Breast epithelium (tissue), 4 donors: ENCODE measurements around the gene GPC6. TPM values are rescaled to one million over a fixed set of nuclear protein-coding genes. Genes with fewer than 3 reads are reported as not detected.

Source experiments
- DNase-seq, 2 donors: peaks; one replicate each; pipeline ENCODE4 v3.0.0-alpha.2; 2019; ENCODE audit warnings: low spot score in 2 of 2
- H3K27ac ChIP-seq, 2 donors: fragments of 200-600 bp; sonication (generic) in 1 of 2; one replicate each; pipeline ENCODE4 v1.5.1; 2016 to 2019; ENCODE audit warnings: mild to moderate bottlenecking in 1 of 2
- H3K27me3 ChIP-seq, 2 donors: fragments of 200-600 bp; sonication (generic) in 1 of 2; one replicate each; pipeline versions ENCODE4 v1.5.1 to v1.6.0; 2017 to 2019; ENCODE audit warnings: control low read depth in 1 of 2, mild to moderate bottlenecking in 1 of 2
- H3K36me3 ChIP-seq: fragments of 200-600 bp; one replicate; pipeline ENCODE4 v1.5.1; 2019
- H3K4me1 ChIP-seq, 2 donors: fragments of 200-600 bp; sonication (generic); one replicate each; pipeline ENCODE4 v1.5.1; 2016 to 2019; ENCODE audit warnings: control low read depth in 1 of 2
- H3K4me3 ChIP-seq, 3 donors: fragments of 200-600 bp; sonication (generic); 1 replicate in 2 of 3; 2 replicates in 1 of 3; pipeline ENCODE4 v1.5.1; 2016 to 2019; ENCODE audit warnings: mild to moderate bottlenecking in 3 of 3, moderate library complexity in 2 of 3
- H3K9me3 ChIP-seq, 2 donors: fragments of 200-600 bp; sonication (generic) in 1 of 2; one replicate each; pipeline ENCODE4 v1.5.1; 2016 to 2019; ENCODE audit warnings: control low read depth in 1 of 2
- POLR2A ChIP-seq: fragments of 450-650 bp; IDR thresholded peaks from one replicate; pipeline ENCODE4 v1.6.1; 2016; ENCODE audit warnings: antibody characterized with exemption, mild to moderate bottlenecking, moderate library complexity
- POLR2AphosphoS5 ChIP-seq, 3 donors: sonication (generic); formaldehyde crosslinking; IDR thresholded peaks; one replicate each; pipeline ENCODE4 v1.6.1; 2017; ENCODE audit warnings: antibody characterized with exemption in 3 of 3
- intact Hi-C: fragments of 100-400 bp; cut with DNase I; formaldehyde crosslinking; loops from one replicate; pipeline ENCODE4 v1.15.1; 2023; ENCODE audit warnings: low total_unique reads
- total RNA-seq, 3 donors: library from RNA; depleted of rRNA; stranded (reverse); fragments of >200 nt; gene quantifications; one replicate each; pipeline ENCODE4 v1.1.0, GENCODE V29; 2016
- TF ChIP-seq, protein P1 (sequence below), 3 donors: fragments of 450-650 bp; IDR thresholded peaks; one replicate each; pipeline ENCODE4 v1.5.1; 2016 to 2017; ENCODE audit warnings: antibody characterized with exemption in 3 of 3, mild to moderate bottlenecking in 3 of 3, moderate library complexity in 3 of 3

Gene GPC6
- total RNA-seq, 3 donors from 2014 or later, result 3.5 to 44.0 (median 4.9) TPM

GRCh38 chr13:94006296-94006695, 779.7 kb downstream of the GPC6 start:
- H3K4me3 ChIP-seq, result no peak overlapping the region

DNA sequence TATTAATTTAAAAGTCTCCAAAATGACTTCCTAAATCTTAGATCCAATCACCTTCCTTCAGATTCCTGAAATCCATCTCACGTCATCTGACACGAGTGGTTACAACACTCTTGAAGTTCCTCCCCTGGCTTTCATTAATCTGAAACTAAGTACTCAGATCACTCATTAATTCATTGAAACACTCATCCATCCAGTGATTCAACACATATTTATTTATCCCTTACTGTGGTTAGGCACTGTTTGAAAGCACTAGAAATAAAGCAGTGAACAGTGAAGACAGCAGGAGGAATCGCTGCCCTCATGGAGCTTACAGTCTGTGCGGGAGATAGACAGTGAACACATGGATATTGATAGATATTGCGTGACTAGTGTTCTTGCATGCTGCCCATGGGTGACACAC, 780.5 kb downstream of the GPC6 start:
- Histone ChIP-seq H3K9me3 (no peaks in the 10 kb centered on the region), H3K4me3 (no peak overlapping the region), H3K36me3 (no peaks in the 10 kb centered on the region), H3K27me3 (no peaks in the 10 kb centered on the region), H3K27ac (no peak overlapping the region), H3K4me1 (no peaks in the 10 kb centered on the region)
- DNase-seq, result no peak
- intact Hi-C loops, result no loop called here
- TF ChIP-seq POLR2AphosphoS5 (IDR thresholded peaks at IDR 0.05) (no peak), POLR2A (no peak)
- TF ChIP-seq, protein P1, sequence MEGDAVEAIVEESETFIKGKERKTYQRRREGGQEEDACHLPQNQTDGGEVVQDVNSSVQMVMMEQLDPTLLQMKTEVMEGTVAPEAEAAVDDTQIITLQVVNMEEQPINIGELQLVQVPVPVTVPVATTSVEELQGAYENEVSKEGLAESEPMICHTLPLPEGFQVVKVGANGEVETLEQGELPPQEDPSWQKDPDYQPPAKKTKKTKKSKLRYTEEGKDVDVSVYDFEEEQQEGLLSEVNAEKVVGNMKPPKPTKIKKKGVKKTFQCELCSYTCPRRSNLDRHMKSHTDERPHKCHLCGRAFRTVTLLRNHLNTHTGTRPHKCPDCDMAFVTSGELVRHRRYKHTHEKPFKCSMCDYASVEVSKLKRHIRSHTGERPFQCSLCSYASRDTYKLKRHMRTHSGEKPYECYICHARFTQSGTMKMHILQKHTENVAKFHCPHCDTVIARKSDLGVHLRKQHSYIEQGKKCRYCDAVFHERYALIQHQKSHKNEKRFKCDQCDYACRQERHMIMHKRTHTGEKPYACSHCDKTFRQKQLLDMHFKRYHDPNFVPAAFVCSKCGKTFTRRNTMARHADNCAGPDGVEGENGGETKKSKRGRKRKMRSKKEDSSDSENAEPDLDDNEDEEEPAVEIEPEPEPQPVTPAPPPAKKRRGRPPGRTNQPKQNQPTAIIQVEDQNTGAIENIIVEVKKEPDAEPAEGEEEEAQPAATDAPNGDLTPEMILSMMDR (IDR thresholded peaks at IDR 0.05), result no peak

More at GRCh38 chr13:94006296-94006695, 779.7 kb downstream of the GPC6 start:
- TF ChIP-seq POLR2AphosphoS5 (IDR thresholded peaks at IDR 0.05), result no peak
- TF ChIP-seq, protein P1 (IDR thresholded peaks at IDR 0.05), result no peak
- no peak for TF ChIP-seq POLR2A
- H3K4me1 ChIP-seq, result no peaks in the 10 kb centered on the region
- H3K27ac ChIP-seq, result no peak overlapping the region
- H3K27me3 ChIP-seq, result no peaks in the 10 kb centered on the region
- H3K36me3 ChIP-seq, result no peaks in the 10 kb centered on the region
- no peak for DNase-seq
- H3K9me3 ChIP-seq, result no peaks in the 10 kb centered on the region
- intact Hi-C loops, result no loop called here

DNA sequence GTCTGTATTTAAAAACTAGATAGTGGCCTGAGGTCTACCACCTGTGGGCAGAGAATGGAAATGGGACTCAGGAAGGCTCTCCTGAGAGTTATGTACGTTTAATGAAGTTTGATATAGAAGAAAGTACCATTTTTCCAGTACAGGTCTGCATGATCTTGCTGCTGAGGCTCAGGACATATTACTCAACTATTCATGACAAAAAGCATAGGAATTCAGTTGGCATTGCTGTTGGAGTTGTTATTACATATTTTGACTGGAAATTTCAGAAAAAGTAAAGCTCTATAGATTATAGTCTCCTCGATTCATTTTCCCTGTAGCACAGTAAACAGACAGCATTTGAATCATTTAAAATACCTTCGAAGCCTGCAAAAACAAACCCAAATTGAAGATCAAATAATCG, 783.1 kb downstream of the GPC6 start:
- Histone ChIP-seq H3K4me3 (no peak overlapping the region), H3K27me3 (no peaks in the 10 kb centered on the region), H3K36me3 (no peaks in the 10 kb centered on the region), H3K4me1 (no peaks in the 10 kb centered on the region), H3K27ac (no peak overlapping the region), H3K9me3 (peaks cover 0 to 3% of the 10 kb centered on the region in 2 donors)
- intact Hi-C loops, result no loop called here
- no peak for TF ChIP-seq POLR2A
- TF ChIP-seq POLR2AphosphoS5 (IDR thresholded peaks at IDR 0.05), result no peak
- TF ChIP-seq, protein P1 (IDR thresholded peaks at IDR 0.05), result no peak
- no peak for DNase-seq

DNA sequence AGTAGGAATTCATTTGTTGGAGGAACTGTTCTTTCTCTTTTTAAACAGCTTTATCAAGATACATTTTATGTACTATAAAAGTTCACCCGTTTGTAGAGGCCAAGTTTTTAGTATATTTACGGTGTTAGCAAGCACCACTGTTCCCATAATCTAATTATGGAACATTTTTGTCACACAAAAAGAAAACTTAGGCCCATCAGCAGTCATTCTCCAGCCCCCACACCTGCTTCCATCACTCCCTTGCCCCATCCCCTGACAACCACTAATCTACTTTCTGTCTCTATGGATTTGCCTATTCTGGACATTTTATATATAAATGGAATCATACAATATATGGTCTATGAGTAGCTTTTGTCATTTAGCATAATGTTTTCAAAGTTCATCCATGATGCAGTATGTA, 787.9 kb downstream of the GPC6 start:
- TF ChIP-seq POLR2A, result no peak
- TF ChIP-seq, protein P1 (IDR thresholded peaks at IDR 0.05), result no peak
- TF ChIP-seq POLR2AphosphoS5 (IDR thresholded peaks at IDR 0.05), result no peak
- Histone ChIP-seq H3K9me3 (peaks cover 0 to 9% of the 10 kb centered on the region in 2 donors), H3K4me1 (no peaks in the 10 kb centered on the region), H3K36me3 (no peaks in the 10 kb centered on the region), H3K27ac (no peak overlapping the region), H3K27me3 (no peaks in the 10 kb centered on the region), H3K4me3 (no peak overlapping the region)
- intact Hi-C loops, result no loop called here
- no peak for DNase-seq

GRCh38 chr13:94020426-94020825, 793.8 kb downstream of the GPC6 start:
- H3K36me3 ChIP-seq, result no peaks in the 10 kb centered on the region
- TF ChIP-seq, protein P1 (IDR thresholded peaks at IDR 0.05), result no peak
- TF ChIP-seq POLR2A (no peak), POLR2AphosphoS5 (IDR thresholded peaks at IDR 0.05) (no peak)
- H3K27ac ChIP-seq, result no peak overlapping the region
- no peak for DNase-seq
- no peak overlapping the region for H3K4me3 ChIP-seq
- no peaks in the 10 kb centered on the region for H3K4me1 ChIP-seq
- no peaks in the 10 kb centered on the region for H3K27me3 ChIP-seq
- no peaks in the 10 kb centered on the region for H3K9me3 ChIP-seq
- intact Hi-C loops, result no loop called here
